DMS79 treated with DMSO at 0.1 percent for 48 hours (cell line): ENCODE measurements around the gene ARHGEF6.

Experiments used
- DNase-seq: peaks from one replicate; lab custom pipeline; 2025; lab: John Stamatoyannopoulos, UW

ARHGEF6 gene

DNA sequence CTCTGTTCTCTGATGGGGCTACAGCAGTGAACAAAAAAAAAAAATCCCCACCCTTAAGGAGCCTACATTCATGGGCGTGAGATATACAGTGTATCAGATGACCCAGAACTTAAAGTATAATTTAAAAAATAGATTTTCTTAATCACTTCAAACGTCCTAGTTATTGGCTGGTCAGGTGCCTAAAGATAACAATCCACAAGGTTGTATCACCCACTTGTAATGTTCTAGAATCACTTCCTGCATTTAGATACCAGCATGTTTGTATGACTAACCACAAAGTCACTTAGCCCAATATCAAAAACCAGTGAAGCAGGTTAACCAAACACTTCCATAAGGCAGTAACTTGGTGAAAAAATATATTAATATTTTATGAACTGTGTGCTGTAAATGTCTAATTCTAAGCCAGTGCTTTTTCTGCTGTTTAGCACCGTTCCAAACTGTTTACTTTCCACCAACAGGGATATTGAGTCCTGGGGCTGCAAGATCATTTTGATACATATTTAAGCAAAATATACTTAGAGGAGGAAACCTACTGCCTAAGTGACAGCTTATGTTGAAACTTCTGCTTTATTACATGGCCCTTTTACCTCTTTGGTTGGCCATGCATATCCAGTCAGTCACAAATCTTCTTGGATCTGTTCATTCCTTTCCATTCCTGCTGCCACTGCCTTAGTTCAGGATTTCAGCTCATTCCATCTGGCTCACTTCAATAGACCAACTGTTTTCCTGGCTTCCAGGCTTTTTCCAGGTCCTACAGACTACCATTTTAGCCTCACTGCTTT is 89.5 kb downstream of the ARHGEF6 start:
- DNase-seq, result no peak

DNA sequence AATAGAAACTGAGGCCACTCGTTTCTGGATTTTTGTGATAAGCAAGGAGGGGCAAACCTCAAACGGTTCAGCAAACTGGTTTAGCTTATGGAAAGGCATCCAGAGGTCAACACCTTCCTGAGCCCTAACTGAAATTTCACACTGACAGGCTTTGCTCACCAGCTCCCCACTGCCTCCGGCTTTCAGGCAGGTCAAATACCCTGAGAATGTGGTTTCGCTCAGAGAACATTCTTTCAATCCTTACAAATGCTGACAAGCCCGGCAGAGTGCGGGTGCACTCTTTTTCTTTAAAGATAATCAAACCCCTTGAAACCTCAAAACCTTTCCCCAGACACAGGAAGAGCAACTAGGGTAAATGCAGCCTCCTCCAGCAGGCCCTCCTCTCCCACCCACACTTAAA is 91.3 kb downstream of the ARHGEF6 start:
- no peak for DNase-seq

DNA sequence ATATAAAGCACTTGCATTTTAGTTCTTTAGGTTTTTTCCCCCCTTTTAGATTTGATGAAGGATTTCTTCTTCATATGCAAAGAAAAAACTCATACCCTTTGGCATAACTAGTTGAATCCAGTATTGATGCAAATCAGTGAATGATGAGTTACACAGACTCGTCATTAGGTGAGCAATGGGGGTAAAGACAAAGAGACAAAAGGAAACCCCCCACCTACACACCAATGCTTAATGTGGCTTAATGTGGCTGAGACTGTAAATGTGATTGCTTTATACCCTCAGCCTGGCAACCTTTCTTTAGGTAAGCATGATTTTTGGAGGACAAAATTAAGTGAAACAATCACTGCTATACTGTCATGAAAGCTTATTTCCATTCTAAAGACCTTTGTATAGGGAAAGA is 93.3 kb downstream of the ARHGEF6 start:
- no peak for DNase-seq

DNA sequence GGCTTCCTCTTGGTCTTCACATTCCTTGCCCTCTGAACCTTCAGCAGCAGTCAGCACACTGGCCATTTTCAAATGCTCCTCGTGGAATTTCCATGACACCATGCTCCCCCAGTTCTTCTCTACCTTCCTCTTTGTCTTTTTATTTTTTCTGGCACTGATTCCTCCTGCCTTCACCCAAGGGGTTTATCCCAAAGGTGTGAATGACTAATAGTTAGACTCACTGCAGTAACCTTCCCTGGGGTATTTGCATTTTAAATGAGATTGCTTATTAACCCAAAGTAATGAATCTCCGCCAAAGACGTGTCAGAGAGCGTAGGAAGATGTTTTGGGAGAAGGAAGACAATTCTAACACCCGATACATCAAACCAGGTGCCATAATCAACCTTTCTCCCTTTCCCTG is 96.6 kb downstream of the ARHGEF6 start:
- no peak for DNase-seq

DNA sequence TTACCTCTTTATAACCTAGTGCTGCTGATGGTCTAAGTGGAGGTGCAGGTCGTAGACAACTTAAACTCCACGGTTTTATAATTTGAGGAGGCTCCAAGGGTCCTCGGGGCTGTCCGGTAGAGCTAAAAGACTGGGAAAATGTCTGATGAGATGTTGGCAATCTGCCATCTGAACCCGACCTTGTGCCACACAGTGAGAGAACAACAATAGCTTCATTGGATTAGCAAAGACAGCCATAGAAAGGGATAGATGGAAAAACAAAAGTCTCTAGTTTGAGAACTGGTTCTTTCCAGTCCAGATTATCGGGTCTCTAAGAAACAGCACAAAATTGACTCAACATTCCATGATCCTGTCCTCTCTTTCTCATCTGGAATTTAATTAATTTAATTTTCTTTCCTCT is 101.2 kb downstream of the ARHGEF6 start:
- no peak for DNase-seq

DNA sequence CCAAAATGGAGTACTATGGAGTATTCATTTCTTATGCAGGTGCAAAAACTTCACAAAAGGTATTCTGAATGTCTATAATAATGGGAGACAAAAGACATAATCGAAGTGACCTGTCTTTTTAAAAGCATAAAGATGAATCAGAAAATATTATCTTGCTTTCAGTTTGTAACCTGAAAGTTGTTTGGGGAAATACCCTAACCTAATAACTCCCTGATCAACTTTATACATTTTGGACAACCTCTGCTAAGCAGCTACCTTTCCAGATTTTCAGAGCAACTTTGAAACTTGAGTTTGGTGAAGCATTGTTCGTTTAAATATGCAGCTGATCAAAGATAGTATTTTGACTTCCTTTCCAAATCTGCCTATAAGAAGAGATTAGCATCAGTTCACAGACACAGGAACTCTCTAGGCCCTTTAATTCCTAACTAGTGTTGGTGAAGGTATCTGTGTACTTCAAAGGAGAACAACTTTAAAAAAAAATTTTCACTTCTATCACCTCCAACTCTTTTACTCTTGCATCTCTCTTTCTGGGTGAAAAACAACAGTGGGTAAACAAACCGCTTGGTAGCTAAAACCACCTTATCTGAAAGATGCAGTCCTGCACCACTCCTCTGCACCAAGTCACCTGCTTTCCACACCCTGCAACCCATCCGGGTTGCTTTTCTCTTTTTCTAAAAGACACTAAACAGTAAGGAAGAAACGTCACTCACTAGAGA is 106.3 kb downstream of the ARHGEF6 start:
- no peak for DNase-seq

DNA sequence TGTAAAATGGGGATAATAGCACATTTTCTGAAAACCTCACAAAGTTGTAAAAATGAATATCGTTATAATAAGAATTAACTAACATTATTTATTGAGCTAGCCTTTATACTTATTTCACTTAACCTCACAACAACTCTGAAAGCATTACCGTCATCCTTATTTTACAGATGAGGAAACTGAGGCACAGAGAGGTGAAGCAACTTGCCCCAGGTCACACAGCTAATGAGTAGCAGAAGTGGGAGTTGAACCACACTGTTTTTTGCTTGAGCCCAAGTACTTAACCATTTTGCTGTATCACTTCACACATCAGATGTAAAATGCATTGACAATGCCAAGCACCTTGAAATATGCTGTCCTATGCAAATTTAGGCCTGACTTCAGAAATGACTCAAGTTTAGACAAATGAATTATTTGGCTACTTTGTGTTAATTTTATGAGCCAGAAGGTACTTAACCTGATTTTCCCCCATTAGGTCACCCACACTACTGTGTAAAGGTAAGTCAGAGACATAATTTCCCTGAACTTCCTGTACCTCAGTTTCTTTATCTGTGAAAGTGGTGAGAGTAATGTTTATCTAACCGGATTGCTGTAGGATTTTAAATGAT is 109.6 kb downstream of the ARHGEF6 start:
- DNase-seq, result no peak

DNA sequence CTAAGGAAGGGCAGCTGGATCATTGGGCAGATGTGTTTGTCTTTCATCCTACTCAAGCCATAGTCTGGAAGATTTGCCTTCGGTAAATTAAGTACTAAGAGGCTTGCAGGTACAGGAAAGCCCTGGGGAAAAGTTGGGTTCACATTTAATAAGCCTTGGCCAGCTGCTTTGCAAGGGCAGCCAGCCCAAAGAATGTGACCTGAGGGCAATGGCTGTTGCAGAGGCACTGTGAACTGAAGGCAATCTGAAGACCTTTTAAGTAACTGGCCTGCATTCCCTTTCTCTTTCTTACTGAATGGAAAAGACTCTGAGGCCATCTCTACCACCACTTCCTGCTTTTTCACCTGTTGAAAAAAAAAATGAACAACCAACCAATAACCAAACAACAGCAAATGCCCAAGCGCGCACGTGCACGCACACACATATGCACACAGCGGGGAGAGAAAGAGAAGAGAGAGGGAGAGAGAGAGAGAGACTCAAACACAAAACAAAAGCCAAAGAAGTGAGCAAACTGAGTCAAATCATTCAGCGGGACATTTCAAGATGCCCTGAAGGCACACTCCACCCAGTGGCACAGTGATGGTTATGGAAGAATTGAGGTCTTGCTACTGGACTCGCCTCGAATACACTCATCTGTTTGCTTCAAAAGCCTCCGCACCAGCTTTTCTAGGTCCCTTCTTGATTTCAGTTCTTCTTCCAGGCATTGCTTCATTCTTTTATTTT is 113.1 kb downstream of the ARHGEF6 start:
- DNase-seq, result no peak

DNA sequence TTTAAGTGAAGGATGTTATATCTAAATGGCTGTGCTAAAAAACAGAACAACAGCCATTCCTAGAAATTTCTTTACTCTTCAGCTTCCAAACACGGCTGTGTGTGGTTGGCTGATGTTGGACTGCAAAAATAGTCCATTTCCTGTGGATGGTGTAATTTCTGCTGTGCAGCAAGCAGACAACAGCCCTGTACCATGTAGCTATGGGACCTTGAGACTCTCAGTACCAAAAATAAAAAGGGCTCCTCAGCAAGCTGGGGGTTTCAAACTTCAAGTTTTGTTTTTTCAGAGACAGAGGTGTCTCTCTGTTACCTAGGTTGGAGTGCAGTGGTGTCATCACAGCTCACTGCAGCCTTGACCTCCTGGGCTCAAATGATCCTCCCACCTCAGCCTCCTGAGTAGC is 114.6 kb downstream of the ARHGEF6 start:
- no peak for DNase-seq

DNA sequence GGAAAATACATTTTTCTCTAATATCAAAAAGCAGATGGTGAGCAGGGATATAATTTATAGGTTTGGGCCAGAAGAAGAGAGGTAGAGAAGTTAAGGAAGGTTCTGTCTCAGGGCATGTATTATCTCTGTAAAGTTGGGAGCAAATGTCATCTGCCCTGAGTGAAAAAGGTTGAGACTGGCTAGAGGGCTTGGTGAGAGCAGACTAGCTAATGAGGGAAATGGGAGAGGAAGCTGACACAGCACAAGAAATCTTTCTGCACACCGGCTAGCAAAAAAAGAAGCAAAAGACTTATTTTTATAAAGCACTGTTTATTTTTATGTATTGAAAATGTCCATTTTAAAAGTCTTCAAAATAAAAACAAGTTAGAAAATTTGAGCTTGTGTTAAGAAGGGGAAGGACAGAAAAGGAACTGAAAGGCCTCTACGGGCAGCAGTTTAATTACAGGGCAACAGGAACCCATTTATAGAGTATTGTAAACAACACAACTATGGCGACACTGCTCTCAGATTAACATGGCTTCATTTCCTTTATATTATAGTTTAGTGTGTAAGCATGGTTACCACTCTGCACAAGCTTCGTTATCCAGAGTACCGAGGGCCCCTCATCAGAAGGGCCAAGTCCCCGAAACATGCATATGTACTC is 115.4 kb downstream of the ARHGEF6 start:
- no peak for DNase-seq

DNA sequence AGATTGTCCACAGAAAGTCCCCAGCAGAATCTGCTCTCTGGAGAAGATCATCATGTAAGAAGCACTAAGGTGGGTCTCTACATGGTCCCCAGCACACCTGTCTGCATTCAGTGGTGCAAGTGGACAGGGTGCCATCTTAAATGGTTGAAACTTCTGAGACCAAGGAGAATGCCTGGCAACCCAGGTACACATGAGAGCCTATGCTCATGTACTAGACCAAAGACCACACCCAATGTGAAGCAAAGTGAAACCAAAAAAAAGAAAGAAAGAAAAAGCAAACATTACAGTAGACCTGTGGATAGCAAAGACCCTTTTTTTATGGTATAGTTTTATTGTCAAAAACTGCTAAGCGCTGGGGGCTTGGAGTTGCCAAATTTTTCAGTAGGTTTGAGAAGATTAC is 117.8 kb downstream of the ARHGEF6 start:
- no peak for DNase-seq

DNA sequence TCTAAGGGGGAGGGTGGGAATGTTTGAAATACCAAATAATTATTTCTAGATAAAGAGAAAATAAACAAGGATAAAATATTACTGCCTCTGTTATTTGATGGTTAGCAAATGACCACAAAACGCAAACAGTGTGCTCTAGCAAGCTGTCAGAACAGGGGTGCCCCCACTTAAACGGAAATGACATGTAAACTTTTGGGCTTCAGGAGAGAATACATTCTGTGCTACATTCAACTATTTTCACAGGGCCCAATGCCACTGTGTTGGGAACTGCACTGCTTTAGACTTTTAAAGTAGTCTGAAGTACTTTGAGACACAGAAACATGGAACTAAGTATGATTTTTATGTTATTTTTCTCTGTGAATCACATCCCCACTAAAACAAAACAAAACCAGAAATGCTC is 118.6 kb downstream of the ARHGEF6 start:
- DNase-seq, result no peak

DNA sequence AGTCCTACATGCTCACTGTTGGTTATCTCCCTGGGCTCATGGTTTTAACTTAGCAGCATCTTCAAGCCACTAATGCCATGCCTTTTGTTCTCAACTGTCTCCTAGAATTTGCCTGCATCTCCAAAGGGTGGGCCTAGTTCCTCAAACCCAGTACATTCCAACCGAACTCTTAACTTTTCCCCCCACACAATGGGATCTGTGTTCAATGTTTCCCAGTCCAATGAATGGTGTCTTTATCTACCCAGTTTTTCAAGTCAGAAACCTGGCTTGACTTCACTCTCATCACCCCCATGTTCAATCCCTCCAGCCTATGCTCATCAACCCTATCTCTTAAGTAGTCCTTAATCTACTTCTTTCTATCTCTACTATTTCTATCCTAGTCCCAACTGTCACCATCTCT is 119.8 kb downstream of the ARHGEF6 start:
- no peak for DNase-seq

DNA sequence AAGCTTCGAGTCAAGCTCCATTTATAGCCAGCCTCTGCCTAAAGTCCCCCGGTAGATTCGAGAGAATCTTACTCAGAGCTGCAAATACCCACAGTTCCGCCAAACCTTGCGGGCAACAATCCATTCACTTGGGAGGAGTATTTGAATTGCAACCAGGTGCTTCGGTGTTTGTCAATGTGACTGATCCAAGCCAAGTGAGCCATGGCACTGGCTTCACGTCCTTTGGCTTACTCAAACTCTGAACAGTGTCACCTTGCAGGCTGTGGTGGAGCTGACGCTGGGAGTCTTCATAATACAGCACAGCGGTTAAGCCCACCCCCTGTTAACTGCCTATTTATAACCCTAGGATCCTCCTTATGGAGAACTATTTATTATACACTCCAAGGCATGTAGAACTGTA is 121.6 kb downstream of the ARHGEF6 start:
- DNase-seq, result no peak

DNA sequence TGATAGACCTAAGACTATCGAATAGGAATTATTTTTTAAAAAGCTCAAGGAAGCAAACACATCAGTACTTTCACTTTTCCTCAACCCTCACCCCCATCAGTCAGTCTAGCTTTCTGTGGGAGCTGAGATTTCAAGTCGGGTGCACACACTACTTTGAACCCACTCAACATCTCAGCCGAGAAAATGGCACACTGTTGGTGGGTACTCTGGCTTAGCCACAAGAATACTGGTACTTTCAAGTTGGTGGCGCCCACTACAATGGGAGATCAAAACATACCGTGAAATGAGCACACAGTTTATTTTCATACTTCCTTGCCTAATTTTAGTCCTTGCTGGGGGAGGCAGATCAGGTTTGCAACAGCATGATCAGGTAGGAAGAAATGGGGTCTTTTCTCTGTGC is 122.6 kb downstream of the ARHGEF6 start:
- DNase-seq, result no peak

DNA sequence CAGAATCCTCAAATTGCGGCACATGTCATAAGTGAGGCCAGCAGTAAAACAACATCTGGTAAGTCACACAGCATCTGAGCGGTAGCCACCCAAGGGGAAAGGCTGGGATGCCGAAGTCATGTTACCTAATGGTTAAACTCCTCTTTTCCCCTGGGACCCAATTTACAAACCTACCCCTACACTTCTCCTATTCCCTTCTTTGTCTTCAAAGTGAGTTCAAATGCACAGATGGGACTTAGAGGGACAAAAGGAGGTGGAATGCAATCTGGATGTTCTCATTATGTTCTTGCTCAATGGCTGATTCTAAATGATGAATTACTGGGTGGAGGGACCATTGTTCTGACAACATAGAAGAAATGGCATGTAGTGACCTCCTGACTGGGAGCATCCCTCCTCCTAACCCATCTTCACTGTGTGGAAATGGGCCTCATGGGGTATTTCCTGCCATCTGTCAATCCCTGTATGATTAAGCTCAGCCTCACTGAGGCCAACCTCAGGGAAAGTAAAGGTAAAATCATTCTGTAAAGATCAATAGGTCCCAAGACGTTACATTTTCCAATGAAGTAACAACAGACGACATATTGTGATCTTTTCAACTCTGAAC is 124.3 kb downstream of the ARHGEF6 start:
- no peak for DNase-seq

DNA sequence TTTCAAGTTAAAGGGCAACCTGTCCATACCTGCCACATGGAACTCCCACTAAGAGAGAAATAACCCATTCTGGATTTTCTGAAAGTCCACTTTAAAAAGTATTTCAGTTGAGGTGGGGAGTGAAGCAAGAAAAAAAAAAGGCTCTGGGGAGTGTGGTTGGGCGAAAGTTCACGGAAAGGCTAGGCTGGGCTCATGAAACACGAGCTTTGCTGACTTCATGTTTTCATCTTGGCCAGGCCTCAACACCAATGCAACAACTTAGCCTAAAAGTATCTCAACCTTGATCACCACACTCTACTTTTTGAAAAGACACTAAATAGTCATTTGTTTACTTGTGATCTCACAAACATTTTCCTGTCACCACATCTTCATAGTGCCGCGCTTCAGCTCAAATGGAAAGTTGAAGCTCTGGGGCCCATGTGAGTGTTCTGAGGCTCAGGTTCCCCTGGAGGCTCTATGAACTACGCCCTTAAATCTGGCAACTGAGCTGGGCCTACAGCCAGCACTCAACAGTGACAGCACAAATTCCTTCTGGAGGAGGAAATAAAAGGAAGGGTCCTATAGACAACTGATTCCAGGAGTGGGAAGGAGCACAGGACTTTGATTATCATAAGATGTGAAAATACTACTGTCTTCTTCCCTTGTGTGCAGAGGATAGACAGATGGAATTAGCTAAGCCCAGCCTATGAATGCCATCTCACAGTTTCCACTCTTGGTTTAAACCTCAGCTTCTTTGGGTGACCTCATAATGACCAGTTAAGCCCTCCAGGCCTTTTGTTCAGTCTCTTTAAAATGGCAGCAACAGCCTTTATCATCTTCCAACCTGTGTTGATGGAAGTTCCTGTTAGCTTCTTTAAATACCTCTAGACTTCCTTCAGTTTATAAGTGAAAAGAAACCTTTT is 127.7 kb downstream of the ARHGEF6 start:
- no peak for DNase-seq

DNA sequence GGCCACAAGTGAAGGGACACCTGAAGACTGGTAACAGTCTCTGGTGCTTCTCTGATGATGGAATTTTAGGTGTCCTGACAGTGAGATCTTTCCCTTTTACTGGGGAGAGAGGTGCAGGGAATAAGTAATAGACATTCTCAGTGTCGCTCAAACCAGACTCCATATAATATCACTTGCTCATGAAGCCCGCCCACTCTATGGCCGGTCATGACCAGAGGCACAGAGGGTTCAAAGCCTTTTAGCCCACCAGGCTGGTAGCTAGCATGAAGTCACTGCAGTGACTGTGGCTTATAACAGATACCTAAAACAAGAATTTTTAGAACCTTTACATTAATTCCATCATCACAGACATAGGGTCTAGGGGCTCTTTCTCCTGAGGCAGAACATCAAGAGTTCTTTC is 129.9 kb downstream of the ARHGEF6 start:
- no peak for DNase-seq

DNA sequence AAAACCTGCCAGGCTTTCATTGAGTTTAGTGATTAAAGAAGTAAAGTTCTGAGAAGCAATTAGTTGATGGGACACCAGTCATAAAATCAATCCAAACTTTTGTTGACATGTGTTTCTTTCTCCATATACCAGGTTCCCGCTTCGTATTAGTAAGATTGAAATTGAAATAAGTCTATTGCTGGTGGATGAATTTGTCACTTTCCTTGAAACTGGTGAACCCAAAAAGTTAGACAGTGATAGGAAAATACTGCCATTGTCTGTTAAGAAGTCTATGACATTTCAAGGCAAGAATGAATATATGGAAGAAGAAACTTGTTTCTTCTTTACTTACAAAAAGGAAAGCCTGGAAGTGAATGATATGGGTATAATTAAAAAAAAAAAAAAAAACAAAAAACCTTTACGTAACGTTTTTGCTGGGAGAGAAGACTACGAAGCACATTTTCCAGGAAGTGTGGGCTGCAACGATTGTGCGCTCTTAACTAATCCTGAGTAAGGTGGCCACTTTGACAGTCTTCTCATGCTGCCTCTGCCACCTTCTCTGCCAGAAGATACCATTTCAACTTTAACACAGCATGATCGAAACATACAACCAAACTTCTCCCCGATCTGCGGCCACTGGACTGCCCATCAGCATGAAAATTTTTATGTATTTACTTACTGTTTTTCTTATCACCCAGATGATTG is 132.9 kb downstream of the ARHGEF6 start, which contains the start of gene CD40LG:
Gene CD40LG (plus strand): TSS at position 482 of the 684 bp plus-strand sequence. CDS start 91 bp downstream, at position 573.
- no peak for DNase-seq
